Activated CD4-positive, CD25-positive, alpha-beta regulatory T cell treated with anti-CD3 and anti-CD28 coated beads, Interleukin-2, amount 50 U/mL, for 72 hours (primary cell): Measurements from ENCODE around the gene KCMF1.

ENCODE experiments used
- DNase-seq: peaks from one replicate; pipeline ENCODE4 v3.0.0; 2021

The KCMF1 gene

DNA sequence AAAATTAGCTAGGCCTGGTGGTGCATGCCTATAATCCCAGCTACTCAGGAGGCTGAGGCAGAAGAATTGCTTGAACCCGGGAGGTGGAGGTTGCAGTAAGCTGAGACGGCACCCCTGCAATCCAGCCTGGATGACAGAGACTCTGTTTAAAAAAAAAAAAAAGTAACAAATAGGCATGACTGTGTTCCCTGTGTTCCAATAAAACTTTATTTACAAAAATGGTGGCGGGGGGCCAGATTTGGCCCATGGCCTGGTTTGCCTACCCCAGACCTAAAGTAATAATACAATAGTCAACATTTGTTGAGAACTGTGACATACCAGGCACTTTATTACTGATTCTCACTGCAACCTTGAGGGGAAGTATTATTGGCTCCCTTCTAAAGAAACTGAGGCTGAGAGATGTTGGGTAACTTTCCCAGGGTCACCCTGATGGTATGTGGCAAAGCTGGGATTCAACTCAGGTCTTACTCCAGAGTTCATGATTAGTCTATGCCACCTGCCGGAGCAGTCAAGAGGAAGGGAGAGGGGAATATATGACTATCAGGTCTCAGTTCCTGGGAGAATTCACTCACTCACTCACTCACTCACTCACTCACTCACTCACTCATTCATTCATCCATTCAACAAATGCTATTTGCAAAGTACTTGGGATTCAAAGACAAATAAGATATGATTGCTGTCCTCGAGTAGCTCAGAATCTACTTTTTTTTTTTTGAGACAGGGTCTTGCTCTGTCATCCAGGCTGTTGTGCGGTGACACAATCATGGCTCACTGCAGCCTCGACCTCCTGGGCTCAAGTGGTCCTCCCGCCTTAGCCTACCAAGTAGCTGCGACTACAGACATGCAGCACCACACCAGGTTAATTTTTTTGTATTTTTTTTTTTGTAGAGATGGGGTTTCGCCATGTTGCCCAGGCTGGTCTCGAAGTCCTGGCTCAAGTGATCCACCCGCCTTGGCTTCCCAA, 14.3 kb upstream of the KCMF1 start:
- no peak for DNase-seq

- DNase-seq = no peak
Observed at GRCh38 chr2:84957771-84958134, 13.2 kb upstream of the KCMF1 start.

- DNase-seq = no peak
Observed at GRCh38 chr2:84958135-84959059, 12.6 kb upstream of the KCMF1 start.

DNA sequence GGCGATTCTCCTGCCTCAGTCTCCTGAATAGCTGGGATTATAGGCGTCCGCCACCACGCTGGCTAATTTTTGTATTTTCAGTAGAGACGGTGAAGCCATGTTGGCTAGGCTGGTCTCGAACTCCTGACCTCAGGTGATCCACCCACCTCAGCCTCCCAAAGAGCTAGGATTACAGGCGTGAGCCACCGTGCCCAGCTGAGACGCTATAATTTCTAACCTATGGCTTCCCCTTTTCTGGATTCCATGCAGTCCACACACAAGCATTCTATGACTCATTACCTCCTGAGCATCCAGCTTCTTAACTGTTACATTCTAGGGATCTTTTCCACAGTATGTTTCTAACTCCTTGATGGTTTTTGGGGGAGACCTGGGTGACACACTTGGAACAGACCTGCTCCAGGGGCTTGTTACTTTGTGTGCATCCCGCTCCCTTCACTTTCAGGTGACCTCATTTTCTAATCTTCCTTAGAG, 11.8 kb upstream of the KCMF1 start:
- DNase-seq = no peak

DNA sequence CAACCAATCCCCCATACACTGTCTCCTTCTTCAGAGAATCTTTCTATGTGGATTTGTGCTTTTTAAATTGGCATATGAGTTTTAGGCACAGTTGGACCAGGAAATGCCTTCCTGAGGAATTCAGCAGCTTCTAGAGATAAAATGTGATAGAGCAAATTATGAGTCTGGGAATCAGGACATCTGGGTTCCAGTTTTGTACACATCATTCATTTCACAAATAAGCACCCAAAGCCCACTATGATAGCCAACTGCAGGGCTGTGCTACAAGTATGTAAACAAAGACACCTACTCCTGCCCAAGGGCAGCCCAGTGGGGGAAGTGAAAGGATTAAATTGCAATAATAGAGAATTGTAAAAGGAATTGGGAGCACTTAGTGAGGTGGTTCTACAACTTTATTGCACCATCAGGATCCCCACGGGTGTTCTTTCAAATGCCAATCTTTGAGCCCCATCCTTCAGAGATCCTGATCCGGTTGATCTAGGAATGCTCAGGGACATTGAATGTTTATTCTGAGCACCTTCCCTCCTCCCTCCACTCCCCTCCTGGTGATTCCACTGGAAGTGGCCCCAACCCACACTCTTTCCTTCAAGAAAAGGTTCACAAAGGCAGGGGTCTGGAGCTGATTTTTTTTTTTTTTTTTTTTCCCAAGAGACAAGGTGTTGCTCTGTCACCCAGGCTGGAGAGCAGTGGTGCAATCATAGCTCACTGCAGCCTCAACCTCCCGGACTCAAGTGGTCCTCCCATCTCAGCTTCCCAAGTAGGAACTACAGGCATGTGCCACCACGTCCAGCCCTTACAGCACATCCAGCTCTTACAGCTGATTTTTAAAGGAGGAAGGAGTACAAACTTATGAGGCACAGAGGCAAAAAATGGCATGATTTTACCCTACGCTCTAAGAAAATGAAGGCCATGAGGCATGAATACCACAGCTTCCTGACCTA, 11.1 kb upstream of the KCMF1 start:
- DNase-seq = no peak

DNA sequence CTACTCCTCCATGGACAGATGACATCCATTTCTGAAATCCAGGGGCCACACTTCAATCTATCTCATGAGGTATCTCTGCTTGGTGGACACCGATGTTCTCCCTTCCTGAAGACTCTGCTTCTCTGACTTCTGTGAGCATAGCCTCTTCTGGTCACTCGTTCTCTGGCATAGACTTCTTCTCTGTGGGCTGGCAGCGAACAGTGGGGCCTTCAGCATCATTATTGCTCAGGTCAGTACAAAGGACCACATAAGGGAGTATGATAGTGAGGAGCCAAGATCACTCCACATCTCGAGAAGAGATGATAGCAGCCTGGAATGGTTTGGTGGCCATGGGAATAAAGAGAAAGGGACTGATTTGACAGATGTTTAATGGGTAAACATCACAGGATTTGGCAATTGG, 8.0 kb upstream of the KCMF1 start:
- DNase-seq = no peak

GRCh38 chr2:84963323-84963691, 7.7 kb upstream of the KCMF1 start:
- no peak for DNase-seq

DNA sequence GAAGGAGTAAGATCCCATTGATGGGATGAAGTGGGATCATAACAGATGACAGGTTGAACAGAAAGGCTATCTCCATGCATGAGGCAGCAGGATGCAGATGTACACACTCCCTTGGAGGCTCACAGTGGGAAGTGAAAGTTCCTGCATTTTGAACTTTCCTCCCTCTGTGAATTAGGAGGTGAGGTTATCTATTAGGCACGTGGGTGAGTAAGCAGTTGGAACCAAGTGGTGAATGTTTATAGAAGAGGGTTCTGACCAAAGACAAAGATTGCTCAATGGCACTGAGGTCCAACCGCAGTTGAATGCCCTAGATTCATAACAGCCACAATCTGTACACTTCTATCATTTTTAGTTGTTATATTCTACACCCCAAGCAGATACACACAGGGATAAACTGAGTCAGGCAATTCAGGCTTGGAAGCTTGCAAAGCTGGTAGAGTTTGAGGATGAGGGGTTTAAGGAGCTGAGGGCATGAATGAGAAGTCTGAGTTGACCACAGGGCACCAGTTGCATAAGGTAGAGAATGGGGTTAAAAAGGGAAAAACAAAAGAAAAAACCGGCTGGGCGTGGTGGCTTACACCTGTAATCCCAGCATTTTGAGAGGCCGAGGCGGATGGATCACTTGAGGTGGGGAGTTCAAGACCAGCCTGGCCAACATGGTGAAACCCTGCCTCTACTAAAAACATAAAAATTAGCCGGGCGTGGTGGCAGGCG, 7.1 kb upstream of the KCMF1 start:
- DNase-seq = no peak

GRCh38 chr2:84964406-84965191, 6.4 kb upstream of the KCMF1 start:
- no peak for DNase-seq

DNA sequence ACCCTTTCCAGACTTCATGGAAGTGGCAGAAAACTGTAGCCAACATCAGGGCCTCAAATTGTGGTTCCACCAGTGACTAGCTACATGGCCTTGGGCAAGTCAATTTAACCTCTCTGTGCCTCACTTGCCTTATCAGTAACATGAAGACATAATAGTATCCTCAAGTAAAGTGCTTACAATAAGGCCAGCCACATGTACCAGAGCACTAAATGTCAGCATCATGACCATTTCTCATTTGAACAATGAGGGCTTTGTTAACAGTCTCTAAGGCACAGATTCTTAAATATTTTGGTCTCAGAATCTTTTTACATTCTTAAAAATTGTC, 5.8 kb upstream of the KCMF1 start:
- DNase-seq = no peak

GRCh38 chr2:84965827-84966226, 5.1 kb upstream of the KCMF1 start:
- no peak for DNase-seq

- no peak for DNase-seq
Observed at GRCh38 chr2:84966731-84967130, 4.2 kb upstream of the KCMF1 start.

DNA sequence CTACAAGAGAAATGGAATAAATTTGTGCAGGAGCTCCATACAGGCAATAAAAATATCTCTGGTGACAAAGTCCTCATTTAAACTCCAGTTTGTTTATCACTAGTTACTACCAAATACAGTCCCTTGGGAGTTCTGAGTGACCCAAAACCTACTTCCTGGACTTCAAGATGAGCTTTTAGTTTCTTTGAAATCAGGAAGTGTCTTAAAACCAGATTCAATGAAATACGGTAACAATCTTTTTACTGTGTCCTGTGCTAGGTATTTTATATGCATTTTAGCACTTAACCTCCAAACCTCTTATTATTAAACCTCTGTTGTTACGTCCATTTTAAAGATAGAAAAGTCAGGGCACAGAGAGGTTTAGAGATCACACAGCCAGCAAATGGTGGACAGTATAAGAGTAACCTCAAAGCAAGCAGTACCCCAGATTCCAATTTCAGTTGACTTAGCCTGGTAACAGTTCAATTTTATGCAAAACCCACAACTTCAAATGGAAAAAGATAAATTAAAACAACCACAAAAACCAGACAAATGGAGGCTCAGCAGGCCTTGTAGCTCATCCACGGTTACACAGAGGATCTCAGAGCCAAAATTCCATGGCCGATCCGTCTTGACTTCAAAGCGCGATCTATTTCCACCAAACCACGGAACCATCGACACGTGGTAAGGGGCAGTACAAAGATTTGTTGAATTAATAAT, 1.3 kb upstream of the KCMF1 start:
- DNase-seq = no peak

GRCh38 chr2:84970210-84970867, 622 bp upstream of the KCMF1 start:
- peak; percentile 73 for DNase-seq

GRCh38 chr2:84971510-84972206, 697 bp downstream of the KCMF1 start:
- DNase-seq = peak; percentile 71

GRCh38 chr2:84972207-84972783, 1.3 kb downstream of the KCMF1 start:
- no peak for DNase-seq

DNA sequence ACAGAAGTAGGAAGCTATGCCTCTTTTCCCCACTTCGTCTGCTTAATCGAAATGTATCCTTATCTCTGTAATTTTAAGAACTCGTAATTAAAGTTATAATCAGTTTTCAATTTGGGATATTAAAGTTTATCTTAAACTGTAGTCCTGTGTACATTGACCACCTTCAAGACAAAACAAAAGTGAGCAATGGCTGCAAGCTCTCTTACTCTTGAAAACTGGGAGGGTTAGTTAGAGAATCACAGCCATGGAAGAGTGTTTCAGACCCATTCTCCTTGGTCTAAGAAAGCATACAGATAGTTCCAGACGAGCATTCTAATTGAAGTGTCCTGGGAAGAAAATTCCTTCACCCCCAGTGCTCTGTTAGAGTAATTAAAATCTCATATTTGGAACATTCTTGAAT, 2.0 kb downstream of the KCMF1 start:
- DNase-seq = no peak

- DNase-seq = no peak
Observed at GRCh38 chr2:84980263-84980983, 9.5 kb downstream of the KCMF1 start.
